ENCODE measurements around the gene ARFGEF3. TPM values are rescaled to one million over a fixed set of nuclear protein-coding genes. Genes with fewer than 3 reads are reported as not detected.

The ARFGEF3 gene
- total and polyA plus RNA-seq, 8 donors: 5.8 to 22.6 (median 8.1) TPM

DNA sequence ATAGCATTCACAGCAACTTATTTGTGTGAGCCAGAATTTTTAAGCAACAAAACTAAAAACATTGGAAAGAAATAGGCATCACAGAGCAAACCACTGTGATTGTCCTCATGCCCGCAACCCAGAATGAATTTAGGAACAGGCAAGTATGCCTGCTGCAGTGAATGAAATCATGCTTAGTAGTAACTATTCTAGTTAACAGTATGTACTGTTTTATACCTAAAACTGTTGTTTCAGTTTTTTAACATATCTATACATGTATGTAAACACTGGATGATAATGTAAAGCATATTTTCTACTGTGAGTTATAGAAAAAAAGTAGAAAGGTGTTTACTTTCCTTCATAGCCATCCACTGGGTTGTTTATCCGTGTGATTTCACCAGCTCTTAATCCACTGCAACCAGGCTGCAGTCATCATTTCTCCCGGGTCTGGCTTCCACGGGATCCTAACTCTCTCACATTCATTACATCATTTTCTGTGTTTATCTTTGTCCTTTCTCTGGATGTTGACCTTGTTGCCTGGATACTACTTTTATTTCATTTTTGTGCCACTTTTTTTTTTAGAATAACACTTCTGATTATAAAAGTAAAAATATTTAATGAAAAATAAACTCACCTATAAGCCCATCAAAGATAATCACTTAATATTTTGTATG lies 3.6 kb upstream of the ARFGEF3 start:
- H3K36me3 ChIP-seq: no peaks in the 10 kb centered on the region
- intact Hi-C loops (cut with DNase I): no loop called here
- H3K9me3 ChIP-seq: peaks cover 0 to 10% of the 10 kb centered on the region in 2 donors
- H3K27ac ChIP-seq: no peak overlapping the region
- TF ChIP-seq, protein P1, sequence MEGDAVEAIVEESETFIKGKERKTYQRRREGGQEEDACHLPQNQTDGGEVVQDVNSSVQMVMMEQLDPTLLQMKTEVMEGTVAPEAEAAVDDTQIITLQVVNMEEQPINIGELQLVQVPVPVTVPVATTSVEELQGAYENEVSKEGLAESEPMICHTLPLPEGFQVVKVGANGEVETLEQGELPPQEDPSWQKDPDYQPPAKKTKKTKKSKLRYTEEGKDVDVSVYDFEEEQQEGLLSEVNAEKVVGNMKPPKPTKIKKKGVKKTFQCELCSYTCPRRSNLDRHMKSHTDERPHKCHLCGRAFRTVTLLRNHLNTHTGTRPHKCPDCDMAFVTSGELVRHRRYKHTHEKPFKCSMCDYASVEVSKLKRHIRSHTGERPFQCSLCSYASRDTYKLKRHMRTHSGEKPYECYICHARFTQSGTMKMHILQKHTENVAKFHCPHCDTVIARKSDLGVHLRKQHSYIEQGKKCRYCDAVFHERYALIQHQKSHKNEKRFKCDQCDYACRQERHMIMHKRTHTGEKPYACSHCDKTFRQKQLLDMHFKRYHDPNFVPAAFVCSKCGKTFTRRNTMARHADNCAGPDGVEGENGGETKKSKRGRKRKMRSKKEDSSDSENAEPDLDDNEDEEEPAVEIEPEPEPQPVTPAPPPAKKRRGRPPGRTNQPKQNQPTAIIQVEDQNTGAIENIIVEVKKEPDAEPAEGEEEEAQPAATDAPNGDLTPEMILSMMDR (IDR thresholded peaks at IDR 0.05): no peak
- ATAC-seq (no peak), DNase-seq (no peak)
- no peak overlapping the region for H3K4me3 ChIP-seq
- peaks cover 6 to 62% of the 10 kb centered on the region in 2 donors for H3K27me3 ChIP-seq
- peaks cover 0 to 20% of the 10 kb centered on the region in 2 donors for H3K4me1 ChIP-seq

DNA sequence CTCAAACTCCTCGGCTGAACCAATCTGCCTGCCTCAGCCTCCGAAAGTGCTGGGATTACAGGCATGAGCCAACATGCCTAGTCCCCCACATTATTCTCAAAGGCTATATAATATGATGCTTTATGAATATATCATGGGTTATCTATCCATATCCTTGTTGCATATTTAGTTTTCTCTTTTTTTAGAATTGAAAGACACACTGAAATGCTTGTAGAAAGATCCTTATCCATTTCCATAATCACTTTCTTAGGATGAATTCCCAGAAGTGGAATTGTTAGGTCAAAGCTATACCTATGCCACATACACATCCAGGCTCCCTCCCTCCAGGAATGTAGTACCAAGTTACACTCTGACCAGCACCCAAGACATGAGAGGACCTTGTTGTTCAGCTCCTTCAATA lies 2.5 kb upstream of the ARFGEF3 start:
- TF ChIP-seq, protein P1 (IDR thresholded peaks at IDR 0.05): no peak
- Histone ChIP-seq H3K9me3 (no peaks in the 10 kb centered on the region), H3K4me1 (peaks cover 0 to 29% of the 10 kb centered on the region in 2 donors), H3K27me3 (peaks cover 6 to 73% of the 10 kb centered on the region in 2 donors), H3K27ac (no peak overlapping the region), H3K36me3 (no peaks in the 10 kb centered on the region), H3K4me3 (no peak overlapping the region)
- intact Hi-C loops (cut with DNase I): no loop called here
- no peak for DNase-seq
- ATAC-seq: no peak

DNA sequence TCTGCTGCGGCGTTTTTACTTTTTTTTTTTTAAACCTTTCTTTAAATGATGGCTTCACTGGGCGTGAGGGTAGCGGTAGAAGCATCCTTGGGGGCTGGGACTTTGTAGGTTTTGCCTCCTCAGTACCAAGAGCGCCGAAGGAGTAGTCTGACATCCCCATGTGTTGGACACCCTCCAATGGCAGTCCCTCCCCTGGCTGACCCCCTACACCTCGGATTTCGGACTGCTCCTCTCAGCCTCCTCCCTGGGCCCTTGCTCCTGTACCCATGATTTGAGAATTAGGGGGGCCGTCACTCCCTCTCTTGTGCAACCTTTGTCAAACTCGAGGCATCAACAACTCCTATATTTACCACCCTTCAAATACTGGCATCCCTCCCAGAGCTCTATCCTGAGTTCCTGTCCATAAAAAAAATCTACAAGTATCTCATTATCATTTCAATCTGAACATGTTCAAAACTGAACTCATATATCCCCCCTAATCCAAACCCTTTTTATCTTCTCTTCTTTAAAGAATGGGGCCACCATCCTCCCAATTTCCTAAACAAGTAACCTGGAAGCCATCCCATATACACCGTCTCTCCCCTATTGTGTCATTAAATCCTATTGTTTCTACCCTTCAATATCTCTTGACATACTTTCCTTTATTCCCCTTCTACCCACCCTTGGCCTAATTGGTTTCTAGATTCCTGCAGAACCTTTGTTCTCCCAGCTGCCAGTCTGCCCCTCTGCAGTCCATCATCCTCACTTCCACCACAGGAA lies 1.2 kb upstream of the ARFGEF3 start:
- Histone ChIP-seq H3K4me1 (peaks cover 0 to 29% of the 10 kb centered on the region in 2 donors), H3K9me3 (no peaks in the 10 kb centered on the region), H3K27me3 (peaks cover 6 to 74% of the 10 kb centered on the region in 2 donors), H3K36me3 (no peaks in the 10 kb centered on the region), H3K27ac (peak overlapping the region in 1 of 2 donors; percentile 85), H3K4me3 (peak overlapping the region in 1 of 2 donors; percentile 62)
- no peak for DNase-seq
- ATAC-seq: no peak
- intact Hi-C loops (cut with DNase I): no loop called here
- TF ChIP-seq, protein P1 (IDR thresholded peaks at IDR 0.05): no peak

DNA sequence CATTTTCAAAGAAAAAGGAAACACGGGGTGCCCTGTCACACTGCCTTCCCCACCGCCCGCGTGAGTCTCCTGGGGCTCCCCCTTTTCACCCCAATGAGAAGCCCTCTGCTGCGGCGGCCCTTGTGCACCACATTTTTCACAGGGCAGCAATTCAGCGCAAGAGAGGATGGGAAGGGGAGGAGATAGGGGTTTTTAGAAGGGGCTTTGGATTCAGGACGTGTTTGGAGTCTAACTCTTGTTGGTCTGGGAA lies 726 bp upstream of the ARFGEF3 start:
- Histone ChIP-seq H3K36me3 (no peaks in the 10 kb centered on the region), H3K27me3 (peaks cover 6 to 74% of the 10 kb centered on the region in 2 donors), H3K27ac (peak overlapping the region; percentile 79 to 85), H3K9me3 (no peaks in the 10 kb centered on the region), H3K4me3 (peak overlapping the region; percentile 36 to 62), H3K4me1 (peaks cover 0 to 29% of the 10 kb centered on the region in 2 donors)
- DNase-seq (no peak), ATAC-seq (peak; percentile 2)
- TF ChIP-seq, protein P1 (IDR thresholded peaks at IDR 0.05): no peak
- intact Hi-C loops (cut with DNase I): no loop called here

DNA sequence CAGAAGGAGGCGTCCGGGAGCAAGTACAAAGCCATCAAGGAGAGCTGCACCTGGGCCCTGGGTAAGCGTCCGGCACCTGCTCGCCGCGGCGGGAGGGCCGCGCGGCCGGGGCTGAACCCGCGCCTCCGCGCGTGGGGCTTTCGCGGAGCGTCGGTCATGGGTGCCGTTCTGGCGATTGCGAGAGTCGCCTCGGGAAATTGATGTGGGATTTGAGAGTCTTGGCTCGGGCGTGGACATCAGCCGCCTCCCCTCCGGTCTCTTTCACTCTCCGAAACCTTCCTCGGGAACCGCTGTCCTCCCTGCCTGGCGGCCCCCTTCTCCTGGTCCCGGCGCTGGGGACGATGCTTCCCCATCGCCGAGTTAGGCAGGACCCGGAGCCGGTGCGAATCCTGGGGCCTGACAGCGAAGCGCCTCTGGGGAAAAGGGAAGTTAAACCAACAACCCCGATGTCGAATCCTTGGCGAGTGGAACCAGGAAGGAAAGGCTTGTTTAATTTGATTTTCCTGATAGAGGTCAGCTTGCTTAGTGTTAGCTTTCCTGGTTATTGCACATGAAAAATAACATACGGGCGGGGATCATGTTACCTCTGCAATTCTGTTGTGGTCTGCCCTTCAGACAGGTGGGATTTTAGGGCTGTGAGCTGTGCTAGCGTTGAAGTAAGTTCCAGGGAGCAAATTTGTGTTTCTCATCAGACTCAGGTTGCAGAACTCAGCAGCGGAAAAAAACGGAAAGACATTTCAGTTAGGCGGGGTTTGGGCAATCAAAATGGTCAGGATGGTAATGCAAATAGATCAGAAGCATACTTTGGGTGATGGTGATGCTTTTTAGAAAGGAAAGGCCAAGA lies 594 bp downstream of the ARFGEF3 start:
- Histone ChIP-seq H3K4me3 (peak overlapping the region; percentile 58 to 62), H3K36me3 (no peaks in the 10 kb centered on the region), H3K27me3 (peaks cover 6 to 66% of the 10 kb centered on the region in 2 donors), H3K4me1 (peaks cover 0 to 29% of the 10 kb centered on the region in 2 donors), H3K9me3 (no peaks in the 10 kb centered on the region), H3K27ac (peak overlapping the region; percentile 79 to 85)
- intact Hi-C loops (cut with DNase I): no loop called here
- ATAC-seq: peak; percentile 56
- TF ChIP-seq, protein P1 (IDR thresholded peaks at IDR 0.05): no peak
- peak in 2 of 4 donors; percentile 14 to 83 for DNase-seq
